ENCODE results near the gene CAMK2N2.

Gene CAMK2N2

GRCh38 chr3:184222521-184222920, 38.8 kb downstream of the CAMK2N2 start:
- no peaks in the 10 kb centered on the region for H3K36me3 ChIP-seq
- H3K9me3 ChIP-seq = no peaks in the 10 kb centered on the region
- no peaks in the 10 kb centered on the region; the same call in 1 of the 2 replicates for H3K4me1 ChIP-seq
- no peaks in the 10 kb centered on the region for H3K27me3 ChIP-seq
- no peak for DNase-seq
- H3K4me3 ChIP-seq (ENCODE audit: low read depth, low read length) = no peak overlapping the region
- TF ChIP-seq CTCF (IDR thresholded peaks at IDR 0.05; ENCODE audit: low read depth, low read length) = no peak

- no peaks in the 10 kb centered on the region for H3K4me1 ChIP-seq
- H3K9me3 ChIP-seq = no peaks in the 10 kb centered on the region
- no peaks in the 10 kb centered on the region for H3K27me3 ChIP-seq
- no peak for DNase-seq
- no peaks in the 10 kb centered on the region for H3K36me3 ChIP-seq
- TF ChIP-seq CTCF (IDR thresholded peaks at IDR 0.05; ENCODE audit: low read depth, low read length) = no peak
- no peak overlapping the region for H3K4me3 ChIP-seq (ENCODE audit: low read depth, low read length)
Measured at GRCh38 chr3:184218814-184219213, 42.5 kb downstream of the CAMK2N2 start.

DNA sequence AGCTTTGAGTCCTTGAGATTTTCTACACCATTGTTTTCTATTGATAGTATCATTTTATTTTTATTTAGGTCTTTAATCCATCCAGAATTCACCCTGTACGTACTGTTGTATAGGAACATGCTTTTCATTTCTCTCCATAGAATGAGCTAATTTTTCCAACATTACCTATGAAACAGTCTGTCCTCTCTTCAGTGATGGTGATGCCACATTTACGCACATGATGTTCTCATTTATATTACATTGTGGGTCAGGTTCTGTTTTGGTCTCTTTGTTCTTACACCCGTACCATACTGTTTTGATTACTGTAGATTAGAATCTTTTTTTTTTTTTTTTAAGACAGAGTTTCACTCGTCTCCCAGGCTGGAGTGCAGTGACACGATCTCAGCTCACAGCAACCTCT, 49.6 kb downstream of the CAMK2N2 start:
- Histone ChIP-seq H3K4me1 (peaks cover 4% of the 10 kb centered on the region), H3K4me3 (ENCODE audit: low read depth, low read length) (no peak overlapping the region), H3K36me3 (no peaks in the 10 kb centered on the region), H3K27me3 (peaks cover 6% of the 10 kb centered on the region; the same call in 1 of the 2 replicates), H3K9me3 (no peaks in the 10 kb centered on the region)
- TF ChIP-seq CTCF (IDR thresholded peaks at IDR 0.05; ENCODE audit: low read depth, low read length) = no peak
- no peak for DNase-seq

GRCh38 chr3:184211297-184211696, 50.1 kb downstream of the CAMK2N2 start:
- no peak overlapping the region for H3K4me3 ChIP-seq (ENCODE audit: low read depth, low read length)
- DNase-seq = no peak
- H3K4me1 ChIP-seq = peaks cover 4% of the 10 kb centered on the region
- peaks cover 6% of the 10 kb centered on the region; the same call in 1 of the 2 replicates for H3K27me3 ChIP-seq
- no peak for TF ChIP-seq CTCF (IDR thresholded peaks at IDR 0.05; ENCODE audit: low read depth, low read length)
- H3K36me3 ChIP-seq = no peaks in the 10 kb centered on the region
- no peaks in the 10 kb centered on the region for H3K9me3 ChIP-seq
